Hepatocyte (in vitro differentiated cells): ENCODE measurements around the gene RBBP8NL. TPM values are rescaled to one million over a fixed set of nuclear protein-coding genes. Genes with fewer than 3 reads are reported as not detected.

Experiments used
- DNase-seq: peaks from one replicate; pipeline ENCODE4 v3.0.0-alpha.2; 2016; ENCODE audit warnings: low spot score
- H2AFZ ChIP-seq: fragments of 200-600 bp; sonication (generic); 2 replicates; pipeline ENCODE4 v1.6.0; 2016; ENCODE audit warnings: antibody characterized with exemption, mild to moderate bottlenecking
- H3K27ac ChIP-seq: fragments of 200-600 bp; sonication (generic); 2 replicates; pipeline ENCODE4 v1.5.1; 2016; ENCODE audit warnings: mild to moderate bottlenecking
- H3K27me3 ChIP-seq: fragments of 200-600 bp; sonication (generic); 2 replicates; pipeline ENCODE4 v1.6.1; 2016
- H3K36me3 ChIP-seq: fragments of 200-600 bp; sonication (generic); replicated peaks from 2 replicates; pipeline ENCODE4 v1.5.1; 2016; ENCODE audit warnings: low read depth; ENCODE audit not compliant: insufficient read depth
- H3K4me1 ChIP-seq: fragments of 200-600 bp; sonication (generic); 2 replicates; pipeline ENCODE4 v1.5.1; 2016; ENCODE audit warnings: mild to moderate bottlenecking, moderate library complexity; ENCODE audit not compliant: insufficient read depth
- H3K4me2 ChIP-seq: fragments of 200-600 bp; sonication (generic); 2 replicates; pipeline ENCODE4 v1.6.0; 2016
- H3K4me3 ChIP-seq: fragments of 200-600 bp; sonication (generic); 2 replicates; pipeline ENCODE4 v1.5.1; 2016; ENCODE audit warnings: mild to moderate bottlenecking
- H3K79me2 ChIP-seq: fragments of 200-600 bp; sonication (generic); 2 replicates; pipeline ENCODE4 v1.6.0; 2017; ENCODE audit warnings: mild to moderate bottlenecking
- H3K9me2 ChIP-seq: fragments of 200-600 bp; sonication (generic); replicated peaks from 2 replicates; pipeline ENCODE4 v1.6.0; 2017; ENCODE audit warnings: mild to moderate bottlenecking; ENCODE audit not compliant: insufficient read depth
- H3K9me3 ChIP-seq: fragments of 200-600 bp; sonication (generic); 2 replicates; pipeline ENCODE4 v1.5.1; 2016; ENCODE audit warnings: low read depth, mild to moderate bottlenecking
- H4K20me1 ChIP-seq: fragments of 200-600 bp; sonication (generic); 2 replicates; pipeline ENCODE4 v1.6.0; 2016; ENCODE audit warnings: mild to moderate bottlenecking; ENCODE audit not compliant: insufficient read depth, poor library complexity, severe bottlenecking
- CTCF ChIP-seq: fragments of 200-600 bp; sonication (generic); IDR thresholded peaks from 2 replicates; pipeline ENCODE4 v1.5.1; 2016; ENCODE audit warnings: antibody characterized with exemption, mild to moderate bottlenecking; ENCODE audit not compliant: poor library complexity
- EZH2 ChIP-seq: fragments of 200-600 bp; sonication (generic); IDR thresholded peaks from 2 replicates; pipeline ENCODE4 v1.6.1; 2016; ENCODE audit warnings: antibody characterized with exemption, mild to moderate bottlenecking, borderline replicate concordance
- EZH2phosphoT487 ChIP-seq: fragments of 200-600 bp; sonication (generic); IDR thresholded peaks from one replicate; pipeline ENCODE4 v1.6.1; 2018; ENCODE audit warnings: antibody characterized with exemption, mild to moderate bottlenecking, low read depth, moderate library complexity; ENCODE audit not compliant: unreplicated experiment, severe bottlenecking
- WGBS: methylation state at CpG from one replicate; pipeline ENCODE4 v1.1.6; 2016; ENCODE audit warnings: low lambda C conversion rate; ENCODE audit errors: missing lambda C conversion rate; 5-methylcytosine and 5-hydroxymethylcytosine counted together
- polyA plus RNA-seq: library from polyadenylated mRNA; unstranded; fragments of >200 nt; fragmentation: Nextera tagmentation; extraction: Ambion mirVana; gene quantifications from 2 replicates; pipeline ENCODE4 v1.2.1, GENCODE V29; 2016
- total RNA-seq: library from RNA; depleted of rRNA; stranded (reverse); fragments of >200 nt; gene quantifications from 2 replicates; pipeline ENCODE4 v1.2.3, GENCODE V29; 2014

The RBBP8NL gene
- total and polyA plus RNA-seq, 2 experiments from 2014 or later, result 5.7 to 6.4 TPM

GRCh38 chr20:62366370-62367135 lies 60.8 kb downstream of the RBBP8NL start:
- H3K27ac ChIP-seq, result peak overlapping the region; percentile 92
- H3K27me3 ChIP-seq, result no peaks in the 10 kb centered on the region
- no peaks in the 10 kb centered on the region for H3K36me3 ChIP-seq
- H3K4me2 ChIP-seq, result peak overlapping the region; percentile 91
- no peaks in the 10 kb centered on the region for H3K9me3 ChIP-seq
- H4K20me1 ChIP-seq, result peaks cover 30% of the 10 kb centered on the region
- WGBS, result 3% methylated on average over 50 of the region's 72 CpGs
- H3K79me2 ChIP-seq, result peaks cover 50% of the 10 kb centered on the region
- peak; percentile 83 for DNase-seq
- H2AFZ ChIP-seq, result no peak overlapping the region
- peaks cover 80% of the 10 kb centered on the region for H3K4me1 ChIP-seq
- TF ChIP-seq EZH2phosphoT487, result no peak
- no peak for TF ChIP-seq EZH2
- no peak for TF ChIP-seq CTCF
- peak overlapping the region; percentile 99 for H3K4me3 ChIP-seq
- no peaks in the 10 kb centered on the region for H3K9me2 ChIP-seq

GRCh38 chr20:62365814-62366369 lies 61.4 kb downstream of the RBBP8NL start:
- peak; percentile 84 for DNase-seq
- no peaks in the 10 kb centered on the region for H3K27me3 ChIP-seq
- no peak overlapping the region for H2AFZ ChIP-seq
- no peaks in the 10 kb centered on the region for H3K36me3 ChIP-seq
- 11% methylated on average over 10 of the region's 10 CpGs for WGBS
- no peaks in the 10 kb centered on the region for H3K9me3 ChIP-seq
- no peaks in the 10 kb centered on the region for H3K9me2 ChIP-seq
- peak overlapping the region; percentile 92 for H3K27ac ChIP-seq
- peak overlapping the region; percentile 91 for H3K4me2 ChIP-seq
- peaks cover 31% of the 10 kb centered on the region for H4K20me1 ChIP-seq
- TF ChIP-seq EZH2phosphoT487 (no peak), EZH2 (no peak), CTCF (no peak)
- H3K79me2 ChIP-seq, result peaks cover 56% of the 10 kb centered on the region
- peak overlapping the region; percentile 99 for H3K4me3 ChIP-seq
- peaks cover 86% of the 10 kb centered on the region for H3K4me1 ChIP-seq

GRCh38 chr20:62364911-62365736 lies 62.2 kb downstream of the RBBP8NL start:
- Histone ChIP-seq H3K79me2 (peaks cover 59% of the 10 kb centered on the region), H2AFZ (no peak overlapping the region), H4K20me1 (peaks cover 33% of the 10 kb centered on the region), H3K27ac (peak overlapping the region; percentile 92), H3K27me3 (no peaks in the 10 kb centered on the region), H3K4me3 (peak overlapping the region; percentile 28), H3K4me2 (peak overlapping the region; percentile 91), H3K4me1 (peaks cover 82% of the 10 kb centered on the region), H3K9me2 (no peaks in the 10 kb centered on the region), H3K36me3 (no peaks in the 10 kb centered on the region), H3K9me3 (no peaks in the 10 kb centered on the region)
- peak; percentile 45 for DNase-seq
- TF ChIP-seq CTCF (no peak), EZH2phosphoT487 (no peak), EZH2 (no peak)
- WGBS, result 76% methylated on average over 27 of the region's 27 CpGs
